Activated naive CD8-positive, alpha-beta T cell (primary cell): ENCODE results near the gene NRN1.
"Not testable (repeated sequence)": the region's sequence is repeated elsewhere in the genome, so short reads cannot be mapped to it uniquely, and the experiment has no call there.

Experiments
- H3K27ac Mint-ChIP-seq: one replicate; pipeline ENCODE4 v1.8.0; 2021; ENCODE audit warnings: mixed read lengths
- H3K27me3 Mint-ChIP-seq: one replicate; pipeline ENCODE4 v1.8.0; 2021; ENCODE audit warnings: mixed read lengths
- H3K36me3 Mint-ChIP-seq: one replicate; pipeline ENCODE4 v1.8.0; 2021; ENCODE audit warnings: mixed read lengths
- H3K4me1 Mint-ChIP-seq: one replicate; pipeline ENCODE4 v1.8.0; 2021; ENCODE audit warnings: low read depth, mixed read lengths
- H3K4me3 Mint-ChIP-seq: one replicate; pipeline ENCODE4 v1.8.0; 2021; ENCODE audit warnings: mild to moderate bottlenecking, mixed read lengths
- H3K9me3 Mint-ChIP-seq: one replicate; pipeline ENCODE4 v1.8.0; 2021; ENCODE audit warnings: low read depth, mixed read lengths

Gene NRN1

DNA sequence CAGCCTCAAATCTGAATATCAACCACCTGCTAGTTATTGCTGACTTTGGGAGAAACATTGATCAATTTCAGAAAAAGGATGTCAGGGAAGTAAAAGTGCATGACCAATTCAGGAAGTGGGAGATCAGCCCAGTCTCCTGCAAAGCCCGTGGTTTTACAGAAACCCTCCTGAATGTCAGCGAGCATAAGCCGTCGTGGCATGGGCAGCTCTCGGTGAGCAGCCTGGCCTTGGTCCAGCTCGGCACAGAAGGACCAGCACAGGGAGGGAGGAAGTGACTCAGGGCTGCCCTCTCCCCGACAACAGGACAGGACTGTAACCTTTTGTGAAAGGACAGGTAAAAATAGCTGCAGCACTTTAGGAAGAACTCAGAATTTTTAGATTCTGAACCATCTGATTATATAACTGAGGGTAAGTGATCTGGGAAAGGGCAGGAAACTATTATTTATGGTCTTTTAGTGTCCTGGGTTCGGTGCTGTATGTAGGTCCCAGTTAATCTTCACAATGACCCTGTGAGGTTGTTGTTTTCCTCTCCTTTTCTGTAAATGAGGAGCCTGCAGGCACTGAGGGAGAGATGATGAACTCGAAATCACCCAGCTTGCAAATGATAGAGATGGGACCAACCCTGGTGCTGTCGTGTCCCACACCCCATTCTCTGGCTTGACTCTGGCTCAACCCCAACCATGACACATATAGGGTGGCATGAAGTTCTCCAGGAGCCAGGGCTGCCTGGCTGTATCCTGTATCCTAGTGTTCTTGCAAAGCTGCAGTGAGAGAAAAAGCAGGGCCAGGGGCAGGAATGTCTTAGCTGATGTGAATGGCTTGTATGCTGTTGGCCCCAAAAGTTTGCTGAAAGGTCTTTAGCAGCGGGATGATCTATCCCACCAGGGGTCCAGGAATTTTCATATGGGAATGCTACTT is 37.6 kb downstream of the NRN1 start:
- H3K27me3 Mint-ChIP-seq: peaks cover 7% of the 10 kb centered on the region
- peaks cover 3% of the 10 kb centered on the region for H3K4me1 Mint-ChIP-seq
- H3K36me3 Mint-ChIP-seq: no peaks in the 10 kb centered on the region
- no peak overlapping the region for H3K4me3 Mint-ChIP-seq
- no peak overlapping the region for H3K27ac Mint-ChIP-seq
- H3K9me3 Mint-ChIP-seq: no peaks in the 10 kb centered on the region

DNA sequence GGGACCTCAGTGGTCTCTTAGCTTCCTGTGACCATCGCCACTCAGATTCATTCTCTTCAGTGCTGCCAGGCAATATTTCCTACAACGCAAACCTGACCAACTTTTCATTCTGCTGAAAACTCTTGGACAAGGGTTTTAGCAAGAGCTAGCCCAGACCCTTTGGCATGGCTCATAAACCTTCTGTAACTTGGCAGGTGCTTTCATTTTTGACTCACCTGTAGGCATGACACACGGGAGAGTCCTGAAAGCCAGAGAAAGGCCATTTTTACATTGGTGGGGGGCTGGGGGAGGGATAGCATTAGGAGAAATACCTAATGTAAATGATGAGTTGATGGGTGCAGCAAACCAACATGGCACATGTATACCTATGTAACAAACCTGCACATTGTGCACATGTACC is 38.7 kb downstream of the NRN1 start:
- not testable (repeated sequence) for H3K27me3 Mint-ChIP-seq, H3K27ac Mint-ChIP-seq, H3K9me3 Mint-ChIP-seq, H3K4me1 Mint-ChIP-seq, H3K4me3 Mint-ChIP-seq, H3K36me3 Mint-ChIP-seq

DNA sequence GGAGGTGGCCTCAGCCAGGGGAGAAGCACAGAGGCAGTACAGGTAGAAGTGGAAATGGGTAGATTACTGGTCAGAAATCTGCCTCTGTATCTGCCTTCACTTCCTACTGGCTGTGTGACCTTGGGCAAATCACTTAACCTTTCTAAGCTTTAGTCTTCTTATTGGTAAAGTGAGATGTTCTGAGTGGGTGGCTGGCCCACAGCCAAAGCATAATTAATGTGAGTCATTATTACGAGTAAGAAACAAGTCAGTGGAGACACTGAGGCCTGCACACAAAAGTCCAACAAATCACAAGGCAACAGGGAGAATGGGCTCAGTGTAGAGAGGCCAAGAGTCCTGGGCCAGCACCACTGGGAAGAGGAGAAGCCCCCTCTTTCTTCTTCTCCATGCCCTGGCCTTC is 39.1 kb downstream of the NRN1 start:
- Mint-ChIP-seq H3K27me3 (peaks cover 4% of the 10 kb centered on the region), H3K4me3 (no peak overlapping the region), H3K4me1 (peaks cover 3% of the 10 kb centered on the region), H3K27ac (no peak overlapping the region), H3K36me3 (no peaks in the 10 kb centered on the region), H3K9me3 (no peaks in the 10 kb centered on the region)

DNA sequence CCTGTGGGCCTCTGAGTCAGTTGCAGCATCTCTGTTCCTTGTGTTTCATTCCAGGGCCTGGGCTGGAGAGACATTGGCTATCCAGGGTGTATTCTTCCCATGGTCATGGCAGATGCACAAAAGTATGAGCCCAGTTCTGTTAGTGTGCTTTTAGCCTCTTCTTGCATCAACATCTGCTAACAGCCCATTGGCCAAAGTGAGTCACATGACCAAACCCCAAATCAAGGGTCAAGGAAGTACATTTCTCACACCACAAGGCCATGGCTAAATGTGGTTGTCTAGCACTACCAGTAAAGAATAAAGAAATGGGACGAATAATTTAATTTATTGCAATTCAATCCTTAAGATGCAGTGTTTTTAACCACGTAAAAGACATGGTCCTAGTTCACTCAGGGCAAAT is 43.9 kb downstream of the NRN1 start:
- H3K36me3 Mint-ChIP-seq: no peaks in the 10 kb centered on the region
- H3K4me3 Mint-ChIP-seq: no peak overlapping the region
- no peaks in the 10 kb centered on the region for H3K4me1 Mint-ChIP-seq
- no peaks in the 10 kb centered on the region for H3K9me3 Mint-ChIP-seq
- H3K27me3 Mint-ChIP-seq: peaks cover 2% of the 10 kb centered on the region
- no peak overlapping the region for H3K27ac Mint-ChIP-seq

DNA sequence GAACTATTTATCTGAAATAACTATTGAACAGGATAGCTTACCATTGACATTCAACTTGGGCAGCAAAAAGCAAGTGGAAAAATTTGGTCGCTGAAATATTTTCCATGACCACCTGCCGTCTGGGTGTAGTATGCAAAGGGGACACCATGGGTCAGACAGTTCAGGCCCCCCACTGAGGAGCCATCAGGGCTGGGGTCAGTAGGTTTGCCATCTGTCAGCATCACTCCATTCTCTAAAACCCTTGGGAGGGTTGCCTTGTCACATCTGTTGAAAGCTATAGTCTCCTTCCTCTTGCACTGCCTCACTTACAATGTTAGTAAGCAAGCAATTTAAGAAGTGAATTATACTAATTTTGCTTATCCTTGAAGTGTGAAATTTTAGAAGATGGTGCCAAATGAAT is 44.9 kb downstream of the NRN1 start:
- Mint-ChIP-seq H3K4me3 (no peak overlapping the region), H3K9me3 (no peaks in the 10 kb centered on the region), H3K36me3 (no peaks in the 10 kb centered on the region), H3K27ac (no peak overlapping the region), H3K27me3 (peaks cover 2% of the 10 kb centered on the region), H3K4me1 (no peaks in the 10 kb centered on the region)

DNA sequence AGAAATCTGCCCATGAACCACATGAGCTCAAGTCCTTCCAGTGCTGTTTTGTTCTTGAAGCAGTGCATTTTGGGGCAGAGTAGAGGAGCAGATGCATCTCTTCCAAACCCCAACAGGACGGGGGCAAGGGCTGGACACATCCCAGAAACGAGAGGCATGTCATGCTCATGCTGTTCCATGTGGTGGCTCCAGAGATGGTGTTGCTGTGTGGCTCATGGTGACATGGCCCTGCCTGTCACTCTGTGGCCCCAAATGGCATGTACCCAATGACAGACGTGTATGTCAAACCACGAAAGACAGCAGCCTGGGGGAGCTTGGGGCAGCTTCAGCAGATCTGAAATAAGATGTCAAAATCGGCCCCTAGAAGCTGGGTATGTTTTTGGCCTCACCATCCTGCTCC is 46.3 kb downstream of the NRN1 start:
- Mint-ChIP-seq H3K4me1 (no peaks in the 10 kb centered on the region), H3K36me3 (no peaks in the 10 kb centered on the region), H3K27ac (no peak overlapping the region), H3K4me3 (no peak overlapping the region), H3K9me3 (no peaks in the 10 kb centered on the region), H3K27me3 (peaks cover 2% of the 10 kb centered on the region)

DNA sequence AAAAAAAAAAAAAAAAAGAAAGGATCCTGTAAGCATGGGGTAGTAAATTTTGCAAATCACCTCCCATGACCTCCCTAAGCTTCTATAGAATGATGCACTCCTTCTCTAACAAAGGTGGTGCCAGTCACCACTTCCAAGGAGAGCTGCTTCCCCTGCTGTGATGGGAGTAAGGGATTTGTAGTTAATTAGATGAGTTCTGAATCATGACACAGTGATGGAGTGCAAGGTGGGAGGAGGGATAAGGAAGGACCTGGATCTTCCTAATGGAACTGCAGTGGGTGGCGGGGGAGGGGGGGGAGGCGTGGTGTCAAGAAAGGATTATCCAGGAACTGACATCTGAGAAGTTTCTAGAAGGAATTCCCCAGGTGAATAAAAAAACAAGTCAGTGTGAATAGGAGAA is 47.8 kb downstream of the NRN1 start:
- H3K4me3 Mint-ChIP-seq: no peak overlapping the region
- H3K36me3 Mint-ChIP-seq: no peaks in the 10 kb centered on the region
- no peaks in the 10 kb centered on the region for H3K27me3 Mint-ChIP-seq
- H3K4me1 Mint-ChIP-seq: no peaks in the 10 kb centered on the region
- no peaks in the 10 kb centered on the region for H3K9me3 Mint-ChIP-seq
- H3K27ac Mint-ChIP-seq: no peak overlapping the region

DNA sequence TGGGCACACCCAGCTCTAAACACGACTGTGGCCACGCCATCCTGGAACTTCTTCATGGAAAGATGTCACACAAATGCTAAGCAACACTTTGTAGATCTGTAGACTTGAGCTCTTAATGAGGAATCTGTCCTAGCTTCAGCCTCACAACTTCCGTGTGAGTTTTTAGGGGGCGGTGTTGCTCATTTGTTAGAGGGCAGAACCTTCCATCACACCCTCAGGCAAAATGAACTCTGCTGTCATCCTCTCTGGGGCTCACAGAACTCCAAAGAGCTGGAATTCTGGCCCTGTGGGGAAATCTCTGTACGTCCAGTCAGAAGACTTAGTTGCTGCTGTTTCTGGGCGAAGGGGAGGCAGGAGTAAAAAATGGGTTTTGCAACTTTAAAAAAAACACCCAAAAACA is 49.8 kb downstream of the NRN1 start:
- H3K36me3 Mint-ChIP-seq: no peaks in the 10 kb centered on the region
- no peaks in the 10 kb centered on the region for H3K4me1 Mint-ChIP-seq
- H3K27ac Mint-ChIP-seq: no peak overlapping the region
- H3K27me3 Mint-ChIP-seq: no peaks in the 10 kb centered on the region
- H3K4me3 Mint-ChIP-seq: no peak overlapping the region
- H3K9me3 Mint-ChIP-seq: no peaks in the 10 kb centered on the region

DNA sequence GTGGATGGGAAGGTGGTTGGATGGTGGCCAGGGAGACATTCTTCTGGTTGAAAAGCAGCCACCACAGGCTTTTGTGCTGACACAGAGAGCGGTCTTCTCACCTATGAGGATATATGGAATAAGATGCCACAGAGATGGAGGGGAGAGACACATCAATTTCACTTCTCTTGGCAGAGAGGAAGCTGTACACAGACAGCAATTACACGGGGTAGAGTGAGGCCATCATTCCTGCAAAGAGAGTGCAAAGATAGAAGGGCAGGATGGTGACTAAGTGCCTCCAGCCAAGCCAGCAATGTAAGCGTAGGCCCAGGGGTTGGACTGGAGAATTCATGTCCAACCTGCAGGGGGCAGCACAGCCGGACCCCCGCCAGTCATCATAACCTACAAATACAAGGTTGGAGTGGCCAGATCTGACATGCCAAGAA is 56.4 kb downstream of the NRN1 start:
- no peaks in the 10 kb centered on the region for H3K9me3 Mint-ChIP-seq
- H3K27ac Mint-ChIP-seq: no peak overlapping the region
- H3K36me3 Mint-ChIP-seq: no peaks in the 10 kb centered on the region
- H3K4me3 Mint-ChIP-seq: no peak overlapping the region
- no peaks in the 10 kb centered on the region for H3K4me1 Mint-ChIP-seq
- no peaks in the 10 kb centered on the region for H3K27me3 Mint-ChIP-seq
